Natural killer cell (primary cell): ENCODE measurements around the gene DST. TPM values are rescaled to one million over a fixed set of nuclear protein-coding genes. Genes with fewer than 3 reads are reported as not detected.

Source experiments
- ATAC-seq, 3 donors: fragments of 150-1000 bp in 2 of 3; fragments of 200-7000 bp in 1 of 3; cut with Tn5 transposase; 1 replicate in 1 of 3; 2 replicates in 2 of 3; pipeline ENCODE4 v1.10.0; 2021; ENCODE audit warnings: mild to moderate bottlenecking in 2 of 3, moderate library complexity in 2 of 3
- DNase-seq, 2 donors: peaks; one replicate each; pipeline versions ENCODE4 v3.0.0 to v3.0.0-alpha.2; 2013 to 2021; ENCODE audit warnings: mixed read lengths in 1 of 2
- H3K27ac ChIP-seq: one replicate; pipeline ENCODE4 v1.5.1; 2013; ENCODE audit warnings: mild to moderate bottlenecking, low read length
- H3K27me3 ChIP-seq: one replicate; pipeline ENCODE4 v1.6.1; 2013; ENCODE audit warnings: low read length; ENCODE audit not compliant: control insufficient read depth, insufficient read depth
- H3K36me3 ChIP-seq: one replicate; pipeline ENCODE4 v1.6.1; 2013; ENCODE audit warnings: low read length; ENCODE audit not compliant: control insufficient read depth, insufficient read depth
- H3K4me1 ChIP-seq: one replicate; pipeline ENCODE4 v1.6.1; 2013; ENCODE audit warnings: low read length; ENCODE audit not compliant: control insufficient read depth, insufficient read depth
- H3K4me3 ChIP-seq: one replicate; pipeline ENCODE4 v1.5.1; 2013; ENCODE audit warnings: low read length
- H3K9me3 ChIP-seq: one replicate; pipeline ENCODE4 v1.6.1; 2013; ENCODE audit warnings: low read length; ENCODE audit not compliant: control insufficient read depth, insufficient read depth
- H3K27ac Mint-ChIP-seq, 2 donors: one replicate each; pipeline ENCODE4 v1.8.0; 2022; ENCODE audit warnings: mild to moderate bottlenecking in 2 of 2, mixed read lengths in 2 of 2, moderate library complexity in 1 of 2
- H3K27me3 Mint-ChIP-seq, 2 donors: one replicate each; pipeline ENCODE4 v1.8.0; 2022; ENCODE audit warnings: low read depth in 2 of 2, mixed read lengths in 2 of 2
- H3K36me3 Mint-ChIP-seq: one replicate; pipeline ENCODE4 v1.8.0; 2022; ENCODE audit warnings: mixed read lengths
- H3K4me1 Mint-ChIP-seq, 2 donors: one replicate each; pipeline ENCODE4 v1.8.0; 2022; ENCODE audit warnings: mixed read lengths in 2 of 2
- H3K4me3 Mint-ChIP-seq: one replicate; pipeline ENCODE4 v1.8.0; 2022; ENCODE audit warnings: mild to moderate bottlenecking, moderate library complexity, mixed read lengths
- H3K9me3 Mint-ChIP-seq, 2 donors: one replicate each; pipeline ENCODE4 v1.8.0; 2022; ENCODE audit warnings: mixed read lengths in 2 of 2
- WGBS: methylation state at CpG from one replicate; pipeline ENCODE4 v1.1.7; 2013; ENCODE audit warnings: missing lambda C conversion rate; ENCODE audit not compliant: insufficient coverage; 5-methylcytosine and 5-hydroxymethylcytosine counted together
- intact Hi-C: fragments of 100-400 bp; cut with micrococcal nuclease; formaldehyde crosslinking; loops from one replicate; pipeline ENCODE4 v1.14.2; 2022
- total RNA-seq, 4 donors: library from RNA; stranded (reverse); fragments of 120-200 nt in 1 of 4; gene quantifications; one replicate each; pipeline versions ENCODE4 v1.2.3 to v1.2.4, GENCODE V29; 2013 to 2022
- TF ChIP-seq, protein P1 (sequence below): fragments of 200-600 bp; IDR thresholded peaks from one replicate; pipeline ENCODE4 v1.8.0; 2022; ENCODE audit warnings: antibody characterized with exemption

The DST gene
- total RNA-seq, 3 donors from 2014 or later (not counting 1 experiment from before 2014, with no cell fraction given) = 5.6 to 14.7 (median 8.9) TPM

DNA sequence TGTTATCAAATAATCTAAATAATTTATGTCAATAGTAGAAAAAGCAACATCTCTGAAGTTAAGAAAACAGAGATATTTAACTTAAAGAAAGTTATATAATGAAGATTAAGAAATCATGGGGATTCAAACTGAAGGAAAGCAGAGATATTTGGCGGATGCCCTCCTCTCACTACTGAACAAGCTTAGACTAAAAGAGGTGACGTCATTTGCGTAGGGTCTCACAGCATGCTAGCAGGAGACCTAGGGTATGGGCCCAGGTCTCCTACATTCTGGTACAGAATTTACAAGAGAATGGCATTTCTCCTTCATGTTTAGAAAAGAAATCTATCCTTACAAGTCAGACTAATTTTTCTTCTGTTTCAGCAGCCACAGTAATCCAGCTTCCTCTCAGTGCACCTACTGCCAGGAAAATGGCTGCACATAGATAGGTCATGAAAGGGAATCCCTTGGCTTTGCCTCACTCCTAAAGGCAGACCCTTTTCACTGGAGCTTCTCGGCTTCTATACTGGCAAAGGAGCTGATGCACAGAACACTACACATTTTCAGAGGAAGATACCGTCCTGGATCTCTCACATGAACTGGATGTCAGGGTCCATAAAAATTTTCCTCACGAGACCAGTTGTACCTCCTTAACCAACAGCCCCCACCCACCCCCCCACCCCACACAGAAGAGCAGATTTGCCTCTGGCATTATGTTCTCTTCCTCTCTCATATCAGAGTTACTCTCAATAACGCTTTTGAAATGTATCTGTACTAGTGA lies 41.8 kb upstream of the DST start:
- H3K27me3 Mint-ChIP-seq = no peaks in the 10 kb centered on the region
- no peak overlapping the region for H3K27ac Mint-ChIP-seq
- no peak overlapping the region for H3K4me3 Mint-ChIP-seq
- no peaks in the 10 kb centered on the region for H3K4me1 Mint-ChIP-seq
- no peaks in the 10 kb centered on the region for H3K9me3 ChIP-seq
- WGBS = 91% methylated on average over 5 of the region's 7 CpGs
- intact Hi-C loops = no loop called here
- H3K27me3 ChIP-seq = no peaks in the 10 kb centered on the region
- no peak for DNase-seq
- H3K9me3 Mint-ChIP-seq = no peaks in the 10 kb centered on the region
- no peaks in the 10 kb centered on the region for H3K36me3 ChIP-seq
- TF ChIP-seq, protein P1, sequence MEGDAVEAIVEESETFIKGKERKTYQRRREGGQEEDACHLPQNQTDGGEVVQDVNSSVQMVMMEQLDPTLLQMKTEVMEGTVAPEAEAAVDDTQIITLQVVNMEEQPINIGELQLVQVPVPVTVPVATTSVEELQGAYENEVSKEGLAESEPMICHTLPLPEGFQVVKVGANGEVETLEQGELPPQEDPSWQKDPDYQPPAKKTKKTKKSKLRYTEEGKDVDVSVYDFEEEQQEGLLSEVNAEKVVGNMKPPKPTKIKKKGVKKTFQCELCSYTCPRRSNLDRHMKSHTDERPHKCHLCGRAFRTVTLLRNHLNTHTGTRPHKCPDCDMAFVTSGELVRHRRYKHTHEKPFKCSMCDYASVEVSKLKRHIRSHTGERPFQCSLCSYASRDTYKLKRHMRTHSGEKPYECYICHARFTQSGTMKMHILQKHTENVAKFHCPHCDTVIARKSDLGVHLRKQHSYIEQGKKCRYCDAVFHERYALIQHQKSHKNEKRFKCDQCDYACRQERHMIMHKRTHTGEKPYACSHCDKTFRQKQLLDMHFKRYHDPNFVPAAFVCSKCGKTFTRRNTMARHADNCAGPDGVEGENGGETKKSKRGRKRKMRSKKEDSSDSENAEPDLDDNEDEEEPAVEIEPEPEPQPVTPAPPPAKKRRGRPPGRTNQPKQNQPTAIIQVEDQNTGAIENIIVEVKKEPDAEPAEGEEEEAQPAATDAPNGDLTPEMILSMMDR = no peak
- no peak overlapping the region for H3K4me3 ChIP-seq
- no peak for ATAC-seq
- H3K27ac ChIP-seq = no peak overlapping the region
- H3K4me1 ChIP-seq = no peaks in the 10 kb centered on the region
- H3K36me3 Mint-ChIP-seq = no peaks in the 10 kb centered on the region

DNA sequence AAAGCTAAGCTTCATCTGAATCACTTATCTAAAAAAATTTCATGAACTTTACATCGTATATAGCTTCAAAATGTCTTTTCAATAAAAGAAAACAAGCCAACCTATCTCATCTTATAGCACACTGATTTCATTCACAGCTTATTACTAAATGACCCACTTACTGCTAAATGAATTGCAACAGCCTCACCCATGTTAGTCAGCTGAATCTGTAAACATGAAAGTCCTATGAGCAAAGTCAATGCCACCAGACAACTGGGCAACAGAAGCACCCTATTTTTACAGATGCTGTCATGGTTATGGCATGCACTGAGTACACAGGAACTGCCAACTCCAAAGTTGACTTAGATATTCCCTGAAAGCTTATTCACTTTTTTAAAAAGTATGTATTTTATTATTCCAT lies 41.2 kb upstream of the DST start:
- Mint-ChIP-seq H3K9me3 (no peaks in the 10 kb centered on the region), H3K4me3 (no peak overlapping the region), H3K36me3 (no peaks in the 10 kb centered on the region), H3K27ac (no peak overlapping the region), H3K27me3 (no peaks in the 10 kb centered on the region), H3K4me1 (no peaks in the 10 kb centered on the region)
- ATAC-seq (no peak), DNase-seq (no peak)
- Histone ChIP-seq H3K9me3 (no peaks in the 10 kb centered on the region), H3K27me3 (no peaks in the 10 kb centered on the region), H3K27ac (no peak overlapping the region), H3K36me3 (no peaks in the 10 kb centered on the region), H3K4me1 (no peaks in the 10 kb centered on the region), H3K4me3 (no peak overlapping the region)
- TF ChIP-seq, protein P1 = no peak
- 73% methylated on average over 1 of the region's 1 CpG for WGBS
- intact Hi-C loops = no loop called here

DNA sequence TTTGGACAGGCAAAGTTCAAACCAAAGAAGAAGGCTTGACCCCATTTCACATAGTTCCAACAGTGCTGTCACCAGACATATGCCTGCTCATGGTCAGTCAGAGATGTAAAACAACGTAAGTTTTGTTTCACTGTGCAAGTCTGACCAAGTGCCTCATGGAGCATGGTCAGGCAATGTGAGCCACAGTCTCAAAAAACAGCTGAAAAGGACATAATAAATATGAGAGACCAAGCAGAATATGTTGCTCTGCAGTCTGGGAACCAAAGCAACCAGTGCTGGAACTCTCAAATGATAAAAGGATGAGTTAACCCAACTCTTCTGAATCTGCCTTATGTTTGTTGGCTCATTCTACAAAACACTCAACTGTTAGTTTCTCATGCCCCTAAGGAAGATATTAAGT lies 39.9 kb upstream of the DST start:
- no peaks in the 10 kb centered on the region for H3K4me1 Mint-ChIP-seq

More for the DNA sequence above, 39.9 kb upstream of the DST start:
- Histone ChIP-seq H3K27me3 (no peaks in the 10 kb centered on the region), H3K9me3 (no peaks in the 10 kb centered on the region), H3K36me3 (no peaks in the 10 kb centered on the region), H3K4me3 (no peak overlapping the region), H3K4me1 (no peaks in the 10 kb centered on the region), H3K27ac (no peak overlapping the region)
- Mint-ChIP-seq H3K27me3 (no peaks in the 10 kb centered on the region), H3K27ac (no peak overlapping the region), H3K4me3 (no peak overlapping the region), H3K9me3 (no peaks in the 10 kb centered on the region), H3K36me3 (no peaks in the 10 kb centered on the region)
- TF ChIP-seq, protein P1 = no peak
- intact Hi-C loops = no loop called here
- 93% methylated on average over 1 of the region's 1 CpG for WGBS
- ATAC-seq (no peak), DNase-seq (no peak)
